Measurements from ENCODE around the gene TRPM3.

The TRPM3 gene

GRCh38 chr9:70602321-70603019 lies 519.0 kb downstream of the TRPM3 start:
- DNase-seq, result peak; percentile 83

- DNase-seq, result peak; percentile 94
These were observed 520.1 kb downstream of the TRPM3 start for GRCh38 chr9:70601000-70601951.

GRCh38 chr9:70600506-70600905 lies 520.9 kb downstream of the TRPM3 start:
- DNase-seq, result no peak

- DNase-seq, result no peak
These were observed 523.5 kb downstream of the TRPM3 start for GRCh38 chr9:70597886-70598285.

GRCh38 chr9:70595211-70595610 lies 526.2 kb downstream of the TRPM3 start:
- DNase-seq, result no peak

GRCh38 chr9:70594386-70594944 lies 527.0 kb downstream of the TRPM3 start:
- DNase-seq, result no peak

GRCh38 chr9:70593241-70593640 lies 528.2 kb downstream of the TRPM3 start:
- no peak for DNase-seq

- DNase-seq, result no peak
These were observed 531.1 kb downstream of the TRPM3 start for GRCh38 chr9:70590315-70590677.

- no peak for DNase-seq
These were observed 531.7 kb downstream of the TRPM3 start for GRCh38 chr9:70589571-70590314.

- DNase-seq, result no peak
These were observed 532.4 kb downstream of the TRPM3 start for GRCh38 chr9:70588999-70589398.

- DNase-seq, result no peak
These were observed 533.0 kb downstream of the TRPM3 start for GRCh38 chr9:70588381-70588780.

GRCh38 chr9:70587201-70587600 lies 534.2 kb downstream of the TRPM3 start:
- DNase-seq, result no peak

GRCh38 chr9:70586476-70586875 lies 534.9 kb downstream of the TRPM3 start:
- no peak for DNase-seq

- DNase-seq, result no peak
These were observed 539.5 kb downstream of the TRPM3 start for GRCh38 chr9:70581955-70582350.

GRCh38 chr9:70581214-70581954 lies 540.0 kb downstream of the TRPM3 start:
- DNase-seq, result no peak

- no peak for DNase-seq
These were observed 540.7 kb downstream of the TRPM3 start for GRCh38 chr9:70580606-70581195.

GRCh38 chr9:70579686-70580085 lies 541.7 kb downstream of the TRPM3 start:
- no peak for DNase-seq

GRCh38 chr9:70578720-70579119 lies 542.7 kb downstream of the TRPM3 start:
- DNase-seq, result no peak

GRCh38 chr9:70577671-70578070 lies 543.8 kb downstream of the TRPM3 start:
- no peak for DNase-seq

- DNase-seq, result no peak
These were observed 545.3 kb downstream of the TRPM3 start for GRCh38 chr9:70576116-70576515.

GRCh38 chr9:70574151-70574837 lies 547.1 kb downstream of the TRPM3 start:
- no peak for DNase-seq
